DND-41 (cell line): Measurements from ENCODE around the gene MCF2L.

Experiments
- ATAC-seq: fragments of 200-7000 bp; cut with Tn5 transposase; 3 replicates; pipeline ENCODE4 v1.9.1; 2021; ENCODE audit warnings: low read depth; ENCODE audit not compliant: insufficient read depth
- DNase-seq: peaks from one replicate; pipeline ENCODE4 v3.0.0-alpha.2; 2020
- H2AFZ ChIP-seq: 2 replicates; pipeline ENCODE4 v1.6.0; 2012; ENCODE audit warnings: low read depth, low read length
- H3K27ac ChIP-seq: 2 replicates; pipeline ENCODE4 v1.5.1; 2012; ENCODE audit warnings: low read length, inconsistent platforms
- H3K27me3 ChIP-seq: fragments of 200-600 bp; sonication (generic); 2 replicates; pipeline ENCODE4 v1.6.0; 2012; ENCODE audit warnings: low read length, mild to moderate bottlenecking, inconsistent platforms; ENCODE audit not compliant: insufficient read depth, poor library complexity
- H3K36me3 ChIP-seq: 2 replicates; pipeline ENCODE4 v1.5.1; 2012; ENCODE audit warnings: low read length, inconsistent platforms; ENCODE audit not compliant: insufficient read depth
- H3K4me1 ChIP-seq: 2 replicates; pipeline ENCODE4 v1.5.1; 2012; ENCODE audit warnings: mild to moderate bottlenecking, low read length; ENCODE audit not compliant: insufficient read depth
- H3K4me2 ChIP-seq: 2 replicates; pipeline ENCODE4 v1.6.0; 2012; ENCODE audit warnings: mild to moderate bottlenecking, moderate library complexity, low read length, inconsistent platforms; ENCODE audit not compliant: insufficient read depth
- H3K4me3 ChIP-seq, 2 experiments: fragments of 200-600 bp in 1 of 2; shearing (Covaris generic) in 1 of 2; 2 replicates each; pipeline ENCODE4 v1.5.1; 2012 to 2016; ENCODE audit warnings: inconsistent platforms in 2 of 2, low read length in 2 of 2, mild to moderate bottlenecking in 2 of 2, low read depth in 1 of 2, moderate library complexity in 1 of 2
- H3K79me2 ChIP-seq: 2 replicates; pipeline ENCODE4 v1.6.0; 2012; ENCODE audit warnings: low read length, inconsistent platforms; ENCODE audit not compliant: insufficient read depth
- H3K9ac ChIP-seq: 2 replicates; pipeline ENCODE4 v1.6.0; 2012; ENCODE audit warnings: low read depth, mild to moderate bottlenecking, inconsistent platforms, low read length, moderate library complexity
- H3K9me3 ChIP-seq: 2 replicates; pipeline ENCODE4 v1.5.1; 2012; ENCODE audit warnings: low read length, moderate library complexity, mild to moderate bottlenecking, inconsistent platforms; ENCODE audit not compliant: insufficient read depth, severe bottlenecking
- H4K20me1 ChIP-seq: 2 replicates; pipeline ENCODE4 v1.6.0; 2012; ENCODE audit warnings: low read length; ENCODE audit not compliant: insufficient read depth
- CTCF ChIP-seq: IDR thresholded peaks from 2 replicates; pipeline ENCODE4 v1.5.1; 2012; ENCODE audit warnings: borderline replicate concordance, low read length, moderate library complexity, mild to moderate bottlenecking; ENCODE audit not compliant: poor library complexity, severe bottlenecking; ENCODE audit errors: extremely low read depth
- EZH2 ChIP-seq: IDR thresholded peaks from 3 replicates; pipeline ENCODE4 v1.6.1; 2012; ENCODE audit warnings: borderline replicate concordance, low read depth, mild to moderate bottlenecking, moderate library complexity, low read length, inconsistent platforms; ENCODE audit not compliant: severe bottlenecking

Gene MCF2L

GRCh38 chr13:113121183-113121927 lies 152.3 kb downstream of the MCF2L start:
- H3K4me1 ChIP-seq: no peaks in the 10 kb centered on the region
- H3K36me3 ChIP-seq: no peaks in the 10 kb centered on the region
- H2AFZ ChIP-seq: no peak overlapping the region
- H3K4me3 ChIP-seq: no peak overlapping the region
- H3K79me2 ChIP-seq: no peaks in the 10 kb centered on the region
- H4K20me1 ChIP-seq: peaks cover under 1% of the 10 kb centered on the region; the same call in 1 of the 2 replicates
- no peak for ATAC-seq
- H3K9me3 ChIP-seq: no peaks in the 10 kb centered on the region
- H3K4me2 ChIP-seq: no peak overlapping the region
- TF ChIP-seq EZH2 (no peak), CTCF (no peak)
- no peaks in the 10 kb centered on the region for H3K27me3 ChIP-seq
- DNase-seq: no peak
- H3K27ac ChIP-seq: no peak overlapping the region
- H3K9ac ChIP-seq: no peak overlapping the region

- H3K27me3 ChIP-seq: no peaks in the 10 kb centered on the region
- H3K9ac ChIP-seq: no peak overlapping the region
- H3K4me2 ChIP-seq: no peak overlapping the region
- ATAC-seq (no peak), DNase-seq (no peak)
- no peaks in the 10 kb centered on the region for H3K4me1 ChIP-seq
- H3K9me3 ChIP-seq: no peaks in the 10 kb centered on the region
- no peaks in the 10 kb centered on the region for H3K79me2 ChIP-seq
- peaks cover 4% of the 10 kb centered on the region; the same call in 1 of the 2 replicates for H4K20me1 ChIP-seq
- no peaks in the 10 kb centered on the region for H3K36me3 ChIP-seq
- TF ChIP-seq CTCF: no peak
- TF ChIP-seq EZH2: no peak
- H2AFZ ChIP-seq: no peak overlapping the region
- H3K27ac ChIP-seq: no peak overlapping the region
- no peak overlapping the region for H3K4me3 ChIP-seq
Observed at GRCh38 chr13:113121928-113122471, 153.0 kb downstream of the MCF2L start.

- H3K4me2 ChIP-seq: no peak within 1 kb of the TSS
Observed at GRCh38 chr13:113122550-113123225, 153.7 kb downstream of the MCF2L start, which contains the start of gene F10. Gene F10 (plus strand): TSS chr13:113122799. CDS start chr13:113122856, 57 bp downstream.

More at GRCh38 chr13:113122550-113123225, 153.7 kb downstream of the MCF2L start, which contains the start of gene F10:
- Histone ChIP-seq H3K27me3 (no peaks in the 10 kb centered on the region), H4K20me1 (peaks cover 4% of the 10 kb centered on the region; the same call in 1 of the 2 replicates), H3K79me2 (no peaks in the 10 kb centered on the region), H3K36me3 (no peaks in the 10 kb centered on the region), H3K9me3 (no peaks in the 10 kb centered on the region), H3K9ac (no peak within 1 kb of the TSS), H3K4me1 (no peaks in the 10 kb centered on the region), H3K27ac (no peak within 1 kb of the TSS), H2AFZ (no peak within 1 kb of the TSS), H3K4me3 (no peak within 1 kb of the TSS)
- ATAC-seq (no peak), DNase-seq (no peak)
- no peak for TF ChIP-seq CTCF
- TF ChIP-seq EZH2: no peak
